AG04449 (cell line): ENCODE results near the gene SLIT3.

Experiments
- CTCF ChIA-PET: fragments of 350-600 bp; formaldehyde crosslinking; extraction: SDS; loops from one replicate; lab custom pipeline; 2021; ENCODE audit warnings: antibody characterized with exemption; lab: Yijun Ruan, JAX
- POLR2A ChIA-PET: fragments of 400-600, 350-600 bp; formaldehyde crosslinking; extraction: SDS; loops from one replicate; lab custom pipeline; 2020; ENCODE audit warnings: antibody characterized with exemption, inconsistent platforms; lab: Yijun Ruan, JAX
- DNase-seq: peaks from one replicate; pipeline ENCODE4 v3.0.0-alpha.2; 2010; ENCODE audit warnings: low read depth, low spot score
- H3K4me3 ChIP-seq: 2 replicates; pipeline ENCODE4 v1.5.1; 2011; ENCODE audit warnings: low read depth, mild to moderate bottlenecking, control low read depth, low read length
- CTCF ChIP-seq: IDR thresholded peaks from one replicate; pipeline ENCODE4 v1.5.1; 2011; ENCODE audit warnings: mild to moderate bottlenecking, moderate library complexity, low read length, control low read depth, inconsistent platforms; ENCODE audit not compliant: insufficient read depth; ENCODE audit errors: missing control alignments

The SLIT3 gene

DNA sequence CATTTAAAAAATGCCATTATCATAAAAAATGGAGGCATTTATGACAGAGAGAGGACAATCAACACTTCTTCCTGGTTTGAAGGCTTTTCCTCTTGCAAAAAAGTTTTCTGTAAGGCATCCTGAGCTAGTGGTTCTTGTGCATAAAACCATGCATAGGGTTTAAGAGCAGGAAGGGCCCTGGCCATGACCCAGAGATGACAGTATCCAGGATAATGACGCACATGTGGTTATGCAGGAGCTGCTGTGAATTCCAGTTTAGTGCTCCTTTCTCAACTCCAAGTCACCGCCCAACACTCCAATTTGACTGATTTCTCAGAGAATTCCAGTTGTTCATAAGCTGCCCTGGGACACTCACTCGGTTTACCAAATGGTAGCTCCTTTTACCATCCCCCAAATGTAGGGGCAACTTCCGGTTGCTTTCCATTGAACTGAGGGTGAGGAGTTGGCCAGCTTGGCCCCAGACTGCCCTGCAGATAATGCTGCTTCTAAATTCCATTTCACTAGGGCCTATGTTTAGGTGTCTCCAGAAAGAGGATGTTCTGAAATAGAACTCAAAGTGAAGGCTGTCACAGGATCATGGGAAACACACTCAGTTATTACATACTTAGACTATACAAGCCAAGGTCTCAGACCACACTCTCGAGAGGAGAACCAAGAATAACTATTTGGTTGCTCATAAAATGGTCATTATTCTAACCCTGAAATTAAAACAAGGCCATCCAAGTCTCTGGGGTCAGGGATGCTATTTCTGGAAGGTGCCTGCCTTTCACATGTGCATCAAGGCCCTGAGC, 179.1 kb downstream of the SLIT3 start:
- POLR2A ChIA-PET, result interaction anchor here (1.2 kb wide), 1 partner anchor 39 kb away, joined by 5 read pairs; no protein-coding TSS in a partner anchor

GRCh38 chr5:169119288-169120048, 181.5 kb downstream of the SLIT3 start:
- POLR2A ChIA-PET, result no interaction called here
- no peak for TF ChIP-seq CTCF

More for the DNA sequence above, 179.1 kb downstream of the SLIT3 start:
- no peak for TF ChIP-seq CTCF
- DNase-seq, result no peak
- no peak overlapping the region for H3K4me3 ChIP-seq
- CTCF ChIA-PET, result interaction anchor here (0.6 kb wide), 1 partner anchor 391 kb away, joined by 3 read pairs; no protein-coding TSS in a partner anchor

DNA sequence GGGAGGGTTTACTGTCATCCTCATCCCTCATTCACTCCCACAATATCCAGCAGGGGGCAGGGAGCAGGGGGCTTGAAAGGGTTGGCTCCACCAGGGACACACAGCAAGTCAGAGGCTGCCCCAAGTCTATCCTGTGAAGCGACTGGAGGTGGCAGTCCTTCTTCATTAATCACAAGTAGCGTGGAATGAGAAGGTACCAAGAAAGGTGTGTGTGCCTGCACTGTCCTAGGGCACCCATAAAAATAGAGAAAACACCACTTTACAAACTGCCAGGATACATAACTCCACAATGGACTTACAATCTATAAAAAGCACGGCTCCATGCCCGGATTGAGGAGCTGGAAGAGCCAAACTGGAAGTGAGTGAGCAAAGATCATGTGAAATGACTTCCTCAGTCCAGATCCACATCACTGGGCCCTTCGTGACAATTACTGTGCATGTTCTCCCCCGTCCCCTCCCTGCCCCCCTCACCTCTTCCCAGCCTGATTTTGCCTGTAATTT, 183.9 kb downstream of the SLIT3 start:
- ChIA-PET POLR2A (no interaction called here), CTCF (interaction anchor here (0.7 kb wide), 1 partner anchor 10 kb away, joined by 4 read pairs; no protein-coding TSS in a partner anchor)
- H3K4me3 ChIP-seq, result no peak overlapping the region
- no peak for DNase-seq
- TF ChIP-seq CTCF, result no peak

More at GRCh38 chr5:169119288-169120048, 181.5 kb downstream of the SLIT3 start:
- no peak for DNase-seq
- no peak overlapping the region for H3K4me3 ChIP-seq
- CTCF ChIA-PET, result no interaction called here

DNA sequence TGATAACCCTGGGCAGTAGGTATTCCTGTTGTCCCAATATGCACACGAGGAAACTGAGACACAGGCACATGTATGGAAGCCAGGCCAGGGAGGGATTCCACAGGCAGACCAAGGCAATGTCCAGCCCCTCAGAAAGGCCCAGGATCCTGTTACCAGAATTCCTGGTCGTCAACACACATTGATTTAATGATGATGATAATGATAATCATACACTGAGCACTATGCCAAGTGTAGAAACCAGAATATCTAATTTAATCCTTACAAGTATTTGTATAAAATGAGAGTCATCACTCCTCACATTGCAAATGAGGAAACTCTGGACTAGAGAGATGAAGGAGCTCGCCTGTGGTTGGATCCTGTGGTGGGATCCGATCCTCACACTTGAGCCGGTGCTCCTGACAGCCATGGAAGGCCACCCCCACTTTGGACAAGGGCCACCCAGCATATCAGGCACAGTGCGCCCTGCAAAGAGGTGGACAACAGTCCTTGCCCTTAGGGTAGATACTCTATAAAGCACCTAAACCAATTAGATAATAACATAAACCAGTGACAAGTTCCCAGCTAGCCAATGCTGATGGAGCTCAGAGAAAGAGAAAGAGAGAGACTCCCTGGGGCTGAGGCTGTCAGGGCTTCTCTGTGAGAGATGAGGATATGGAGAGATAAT, 185.3 kb downstream of the SLIT3 start:
- ChIA-PET CTCF (interaction anchor here (1.0 to 1.1 kb wide), 2 partner anchors 128 to 186 kb away, joined by 3 read pairs; no protein-coding TSS in a partner anchor), POLR2A (no interaction called here)
- no peak for DNase-seq
- TF ChIP-seq CTCF, result no peak
- no peak overlapping the region for H3K4me3 ChIP-seq

DNA sequence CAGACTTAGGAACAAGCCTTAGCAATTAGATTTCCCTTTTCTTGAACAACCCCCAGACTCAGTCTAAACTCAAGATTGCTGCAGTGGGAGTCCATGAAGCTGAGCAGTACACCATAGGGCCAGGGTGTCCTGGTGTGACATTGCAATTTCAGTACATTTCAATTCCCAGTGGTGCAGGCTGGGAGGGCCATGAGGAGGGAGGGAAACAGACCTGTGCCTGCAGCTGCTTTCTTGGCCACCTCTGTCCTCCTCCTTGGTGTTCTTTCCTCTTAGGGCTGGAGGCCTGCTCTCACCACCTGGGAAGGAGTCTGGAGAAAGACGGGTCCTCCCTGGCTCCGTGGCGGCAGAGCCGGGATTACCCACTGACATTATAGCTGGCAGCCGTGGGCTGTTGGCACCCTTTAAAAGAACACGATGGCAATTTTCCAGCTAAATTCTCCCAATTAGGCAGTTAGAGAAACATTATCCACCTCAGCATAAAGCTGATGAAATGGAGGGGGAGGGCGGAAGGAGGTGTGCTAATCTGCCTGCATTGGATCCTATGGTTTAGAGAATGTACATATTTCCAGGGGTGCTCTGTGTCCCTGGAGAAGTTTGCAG, 186.4 kb downstream of the SLIT3 start:
- CTCF ChIA-PET, result interaction anchor here (1.1 kb wide), 1 partner anchor 127 kb away, joined by 3 read pairs; no protein-coding TSS in a partner anchor
- POLR2A ChIA-PET, result no interaction called here

More for the DNA sequence above, 186.4 kb downstream of the SLIT3 start:
- no peak overlapping the region for H3K4me3 ChIP-seq
- no peak for TF ChIP-seq CTCF
- no peak for DNase-seq
